ENCODE data around the gene SIPA1L3.

SIPA1L3 gene

GRCh38 chr19:38216785-38217641 lies 310.0 kb downstream of the SIPA1L3 start:
- no peak for DNase-seq (ENCODE audit: low read depth)
- H3K4me3 ChIP-seq (ENCODE audit: low read length), result no peak overlapping the region
- no peak for TF ChIP-seq CTCF (conservative IDR thresholded peaks at IDR 0.05; ENCODE audit: low read length)

- no peak overlapping the region for H3K4me3 ChIP-seq (ENCODE audit: low read length)
- TF ChIP-seq CTCF (conservative IDR thresholded peaks at IDR 0.05; ENCODE audit: low read length), result no peak
- DNase-seq (ENCODE audit: low read depth), result no peak
These were observed 311.2 kb downstream of the SIPA1L3 start for GRCh38 chr19:38218204-38218603.

- H3K4me3 ChIP-seq (ENCODE audit: low read length), result no peak overlapping the region
- no peak for DNase-seq (ENCODE audit: low read depth)
- no peak for TF ChIP-seq CTCF (conservative IDR thresholded peaks at IDR 0.05; ENCODE audit: low read length)
These were observed 312.2 kb downstream of the SIPA1L3 start for GRCh38 chr19:38219221-38219620.

GRCh38 chr19:38221421-38221820 lies 314.4 kb downstream of the SIPA1L3 start:
- no peak overlapping the region for H3K4me3 ChIP-seq (ENCODE audit: low read length)
- no peak for DNase-seq (ENCODE audit: low read depth)
- no peak for TF ChIP-seq CTCF (conservative IDR thresholded peaks at IDR 0.05; ENCODE audit: low read length)

GRCh38 chr19:38221919-38222830 lies 315.2 kb downstream of the SIPA1L3 start:
- H3K4me3 ChIP-seq (ENCODE audit: low read length), result no peak overlapping the region
- TF ChIP-seq CTCF (conservative IDR thresholded peaks at IDR 0.05; ENCODE audit: low read length), result no peak
- no peak for DNase-seq (ENCODE audit: low read depth)

- no peak overlapping the region for H3K4me3 ChIP-seq (ENCODE audit: low read length)
- no peak for TF ChIP-seq CTCF (conservative IDR thresholded peaks at IDR 0.05; ENCODE audit: low read length)
- no peak for DNase-seq (ENCODE audit: low read depth)
These were observed 316.1 kb downstream of the SIPA1L3 start for GRCh38 chr19:38223119-38223523.

All from AG10803 (cell line).